Type B pancreatic cell (in vitro differentiated cells): ENCODE data around the gene ZNF804A. TPM values are rescaled to one million over a fixed set of nuclear protein-coding genes. Genes with fewer than 3 reads are reported as not detected.

Source experiments
- DNase-seq: peaks from one replicate; pipeline ENCODE4 v3.0.0; 2021; ENCODE audit warnings: mixed read lengths; ENCODE audit not compliant: unreplicated experiment; ENCODE audit errors: extremely low spot score
- H3K27ac Mint-ChIP-seq: 2 replicates; pipeline ENCODE4 v1.8.0; 2021; ENCODE audit warnings: mild to moderate bottlenecking, mixed read lengths
- H3K27me3 Mint-ChIP-seq: 2 replicates; pipeline ENCODE4 v1.8.0; 2021; ENCODE audit warnings: mixed read lengths
- H3K36me3 Mint-ChIP-seq: 2 replicates; pipeline ENCODE4 v1.8.0; 2021; ENCODE audit warnings: mixed read lengths
- H3K4me1 Mint-ChIP-seq: one replicate; pipeline ENCODE4 v1.8.0; 2021; ENCODE audit warnings: mixed read lengths; ENCODE audit not compliant: unreplicated experiment
- H3K4me3 Mint-ChIP-seq: 2 replicates; pipeline ENCODE4 v1.8.0; 2021; ENCODE audit warnings: mild to moderate bottlenecking, mixed read lengths
- H3K9me3 Mint-ChIP-seq: 2 replicates; pipeline ENCODE4 v1.8.0; 2021; ENCODE audit warnings: mixed read lengths
- CTCF ChIP-seq: fragments of 200-600 bp; sonication (generic); conservative IDR thresholded peaks from 2 replicates; pipeline ENCODE4 v1.5.0; 2021; ENCODE audit warnings: antibody characterized with exemption, mild to moderate bottlenecking
- total RNA-seq: library from RNA; stranded (reverse); gene quantifications from 2 replicates; pipeline ENCODE4 v1.2.1, GENCODE V29; 2021; ENCODE audit warnings: low replicate concordance

The ZNF804A gene
- total RNA-seq, 1 donor from 2014 or later, result 2.0 TPM

- Mint-ChIP-seq H3K4me3 (no peak overlapping the region), H3K9me3 (no peaks in the 10 kb centered on the region), H3K36me3 (no peaks in the 10 kb centered on the region), H3K4me1 (no peaks in the 10 kb centered on the region), H3K27ac (no peak overlapping the region), H3K27me3 (no peaks in the 10 kb centered on the region)
- TF ChIP-seq CTCF, result no peak
- no peak for DNase-seq
Observed at GRCh38 chr2:184760931-184761330, 162.6 kb downstream of the ZNF804A start.

GRCh38 chr2:184765112-184765895, 167.0 kb downstream of the ZNF804A start:
- Mint-ChIP-seq H3K4me3 (no peak overlapping the region), H3K36me3 (no peaks in the 10 kb centered on the region), H3K9me3 (no peaks in the 10 kb centered on the region), H3K4me1 (no peaks in the 10 kb centered on the region), H3K27me3 (no peaks in the 10 kb centered on the region), H3K27ac (no peak overlapping the region)
- DNase-seq, result no peak
- no peak for TF ChIP-seq CTCF

GRCh38 chr2:184767059-184767458, 168.7 kb downstream of the ZNF804A start:
- H3K27me3 Mint-ChIP-seq, result no peaks in the 10 kb centered on the region
- H3K27ac Mint-ChIP-seq, result no peak overlapping the region
- DNase-seq, result no peak
- no peak overlapping the region for H3K4me3 Mint-ChIP-seq
- no peaks in the 10 kb centered on the region for H3K9me3 Mint-ChIP-seq
- H3K4me1 Mint-ChIP-seq, result no peaks in the 10 kb centered on the region
- no peaks in the 10 kb centered on the region for H3K36me3 Mint-ChIP-seq
- no peak for TF ChIP-seq CTCF

- Mint-ChIP-seq H3K27me3 (no peaks in the 10 kb centered on the region), H3K36me3 (no peaks in the 10 kb centered on the region), H3K4me3 (no peak overlapping the region), H3K27ac (no peak overlapping the region), H3K9me3 (no peaks in the 10 kb centered on the region), H3K4me1 (no peaks in the 10 kb centered on the region)
- no peak for DNase-seq
- TF ChIP-seq CTCF, result no peak
Observed at GRCh38 chr2:184769023-184769422, 170.7 kb downstream of the ZNF804A start.

- TF ChIP-seq CTCF, result no peak
- no peaks in the 10 kb centered on the region for H3K4me1 Mint-ChIP-seq
- no peaks in the 10 kb centered on the region for H3K9me3 Mint-ChIP-seq
- no peak overlapping the region for H3K4me3 Mint-ChIP-seq
- H3K36me3 Mint-ChIP-seq, result no peaks in the 10 kb centered on the region
- no peak for DNase-seq
- H3K27ac Mint-ChIP-seq, result no peak overlapping the region
- H3K27me3 Mint-ChIP-seq, result no peaks in the 10 kb centered on the region
Observed at GRCh38 chr2:184769686-184770085, 171.4 kb downstream of the ZNF804A start.
